ENCODE results near the gene PSPN. TPM values are rescaled to one million over a fixed set of nuclear protein-coding genes. Genes with fewer than 3 reads are reported as not detected.

The PSPN gene
- total RNA-seq, 1 experiment from 2014 or later, result 1.9 TPM

DNA sequence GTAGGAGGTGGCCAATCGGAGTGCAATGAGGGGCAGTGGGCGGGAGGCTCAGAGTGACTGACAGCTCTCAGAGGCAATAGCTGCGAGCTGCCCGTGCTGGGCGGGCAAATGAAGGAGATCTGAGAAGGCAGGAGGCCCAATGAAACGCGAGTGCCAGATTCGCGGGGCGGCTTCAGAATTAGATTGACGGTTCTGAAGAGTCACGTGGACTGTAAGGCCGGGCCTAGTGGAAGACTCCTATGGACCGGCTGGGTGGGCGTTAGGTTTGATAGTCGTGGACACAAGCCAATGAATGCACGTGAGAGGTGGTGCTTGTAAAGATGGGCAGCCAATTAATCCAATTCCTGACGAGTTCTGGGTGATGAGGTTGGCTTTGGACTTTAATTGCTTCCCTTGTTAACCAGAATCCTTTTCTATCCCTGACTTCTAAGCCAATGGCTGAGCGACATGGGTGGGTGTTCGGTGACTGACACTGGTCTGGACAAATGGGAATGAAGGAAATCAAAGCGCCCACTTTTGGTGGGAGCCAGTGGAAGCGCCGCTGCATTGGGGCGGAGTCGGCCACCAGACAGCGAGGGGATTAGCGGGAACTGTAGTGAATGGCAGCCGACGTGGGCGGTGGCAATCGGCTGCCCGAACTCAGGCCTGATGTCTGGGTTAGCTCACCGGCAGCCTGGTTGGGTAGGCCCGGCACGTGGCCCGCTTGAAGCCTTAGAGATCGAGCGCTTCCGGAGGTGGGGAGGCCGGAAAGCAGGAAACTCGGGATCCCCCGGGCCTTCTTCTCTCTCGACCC lies 49.4 kb upstream of the PSPN start (continued):
- TF ChIP-seq FOXP4 (CRISPR knock-in tag; IDR thresholded peaks at IDR 0.05) (peak; percentile 98), GRHL2 (CRISPR knock-in tag; IDR thresholded peaks at IDR 0.05; ENCODE audit: insufficient replicate concordance, severe bottlenecking) (no peak), ZBTB21 (CRISPR knock-in tag; IDR thresholded peaks at IDR 0.05; ENCODE audit: borderline replicate concordance) (no peak; the same call in 1 of the 2 replicates), EMX1 (CRISPR knock-in tag; IDR thresholded peaks at IDR 0.05) (no peak), E2F1 (CRISPR knock-in tag; IDR thresholded peaks at IDR 0.05) (peak; percentile 96), MXD4 (CRISPR knock-in tag; IDR thresholded peaks at IDR 0.05; ENCODE audit: borderline replicate concordance) (no peak), SMAD4 (CRISPR knock-in tag; IDR thresholded peaks at IDR 0.05) (peak; percentile 90), ZNF425 (CRISPR knock-in tag; conservative IDR thresholded peaks at IDR 0.05) (no peak), ZMAT4 (CRISPR knock-in tag; IDR thresholded peaks at IDR 0.05) (no peak), SP1 (CRISPR knock-in tag; conservative IDR thresholded peaks at IDR 0.05) (peak; percentile 84; the same call in 1 of the 2 replicates), KAT7 (CRISPR knock-in tag; IDR thresholded peaks at IDR 0.05; ENCODE audit: borderline replicate concordance) (no peak), CREB1 (CRISPR knock-in tag; IDR thresholded peaks at IDR 0.05) (peak; percentile 92), NR2C2 (CRISPR knock-in tag; IDR thresholded peaks at IDR 0.05) (peak; percentile 89), E2F5 (CRISPR knock-in tag; IDR thresholded peaks at IDR 0.05) (peak; percentile 87), ZNF281 (CRISPR knock-in tag; IDR thresholded peaks at IDR 0.05) (peak; percentile 93)
- TF ChIP-seq, protein P1, sequence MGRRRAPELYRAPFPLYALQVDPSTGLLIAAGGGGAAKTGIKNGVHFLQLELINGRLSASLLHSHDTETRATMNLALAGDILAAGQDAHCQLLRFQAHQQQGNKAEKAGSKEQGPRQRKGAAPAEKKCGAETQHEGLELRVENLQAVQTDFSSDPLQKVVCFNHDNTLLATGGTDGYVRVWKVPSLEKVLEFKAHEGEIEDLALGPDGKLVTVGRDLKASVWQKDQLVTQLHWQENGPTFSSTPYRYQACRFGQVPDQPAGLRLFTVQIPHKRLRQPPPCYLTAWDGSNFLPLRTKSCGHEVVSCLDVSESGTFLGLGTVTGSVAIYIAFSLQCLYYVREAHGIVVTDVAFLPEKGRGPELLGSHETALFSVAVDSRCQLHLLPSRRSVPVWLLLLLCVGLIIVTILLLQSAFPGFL (CRISPR knock-in tag; IDR thresholded peaks at IDR 0.05; ENCODE audit: borderline replicate concordance), result 0 out of 2 replicates have a peak, but pooled peaks have one; percentile 56
- TF ChIP-seq, protein P2, sequence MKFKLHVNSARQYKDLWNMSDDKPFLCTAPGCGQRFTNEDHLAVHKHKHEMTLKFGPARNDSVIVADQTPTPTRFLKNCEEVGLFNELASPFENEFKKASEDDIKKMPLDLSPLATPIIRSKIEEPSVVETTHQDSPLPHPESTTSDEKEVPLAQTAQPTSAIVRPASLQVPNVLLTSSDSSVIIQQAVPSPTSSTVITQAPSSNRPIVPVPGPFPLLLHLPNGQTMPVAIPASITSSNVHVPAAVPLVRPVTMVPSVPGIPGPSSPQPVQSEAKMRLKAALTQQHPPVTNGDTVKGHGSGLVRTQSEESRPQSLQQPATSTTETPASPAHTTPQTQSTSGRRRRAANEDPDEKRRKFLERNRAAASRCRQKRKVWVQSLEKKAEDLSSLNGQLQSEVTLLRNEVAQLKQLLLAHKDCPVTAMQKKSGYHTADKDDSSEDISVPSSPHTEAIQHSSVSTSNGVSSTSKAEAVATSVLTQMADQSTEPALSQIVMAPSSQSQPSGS (CRISPR knock-in tag; IDR thresholded peaks at IDR 0.05; ENCODE audit: borderline replicate concordance, low read depth), result peak; percentile 94
- TF ChIP-seq, protein P3, sequence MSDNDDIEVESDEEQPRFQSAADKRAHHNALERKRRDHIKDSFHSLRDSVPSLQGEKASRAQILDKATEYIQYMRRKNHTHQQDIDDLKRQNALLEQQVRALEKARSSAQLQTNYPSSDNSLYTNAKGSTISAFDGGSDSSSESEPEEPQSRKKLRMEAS (CRISPR knock-in tag; IDR thresholded peaks at IDR 0.05), result peak; percentile 99
- TF ChIP-seq, protein P4, sequence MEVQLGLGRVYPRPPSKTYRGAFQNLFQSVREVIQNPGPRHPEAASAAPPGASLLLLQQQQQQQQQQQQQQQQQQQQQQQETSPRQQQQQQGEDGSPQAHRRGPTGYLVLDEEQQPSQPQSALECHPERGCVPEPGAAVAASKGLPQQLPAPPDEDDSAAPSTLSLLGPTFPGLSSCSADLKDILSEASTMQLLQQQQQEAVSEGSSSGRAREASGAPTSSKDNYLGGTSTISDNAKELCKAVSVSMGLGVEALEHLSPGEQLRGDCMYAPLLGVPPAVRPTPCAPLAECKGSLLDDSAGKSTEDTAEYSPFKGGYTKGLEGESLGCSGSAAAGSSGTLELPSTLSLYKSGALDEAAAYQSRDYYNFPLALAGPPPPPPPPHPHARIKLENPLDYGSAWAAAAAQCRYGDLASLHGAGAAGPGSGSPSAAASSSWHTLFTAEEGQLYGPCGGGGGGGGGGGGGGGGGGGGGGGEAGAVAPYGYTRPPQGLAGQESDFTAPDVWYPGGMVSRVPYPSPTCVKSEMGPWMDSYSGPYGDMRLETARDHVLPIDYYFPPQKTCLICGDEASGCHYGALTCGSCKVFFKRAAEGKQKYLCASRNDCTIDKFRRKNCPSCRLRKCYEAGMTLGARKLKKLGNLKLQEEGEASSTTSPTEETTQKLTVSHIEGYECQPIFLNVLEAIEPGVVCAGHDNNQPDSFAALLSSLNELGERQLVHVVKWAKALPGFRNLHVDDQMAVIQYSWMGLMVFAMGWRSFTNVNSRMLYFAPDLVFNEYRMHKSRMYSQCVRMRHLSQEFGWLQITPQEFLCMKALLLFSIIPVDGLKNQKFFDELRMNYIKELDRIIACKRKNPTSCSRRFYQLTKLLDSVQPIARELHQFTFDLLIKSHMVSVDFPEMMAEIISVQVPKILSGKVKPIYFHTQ (CRISPR knock-in tag; IDR thresholded peaks at IDR 0.05), result no peak
- TF ChIP-seq, protein P5, sequence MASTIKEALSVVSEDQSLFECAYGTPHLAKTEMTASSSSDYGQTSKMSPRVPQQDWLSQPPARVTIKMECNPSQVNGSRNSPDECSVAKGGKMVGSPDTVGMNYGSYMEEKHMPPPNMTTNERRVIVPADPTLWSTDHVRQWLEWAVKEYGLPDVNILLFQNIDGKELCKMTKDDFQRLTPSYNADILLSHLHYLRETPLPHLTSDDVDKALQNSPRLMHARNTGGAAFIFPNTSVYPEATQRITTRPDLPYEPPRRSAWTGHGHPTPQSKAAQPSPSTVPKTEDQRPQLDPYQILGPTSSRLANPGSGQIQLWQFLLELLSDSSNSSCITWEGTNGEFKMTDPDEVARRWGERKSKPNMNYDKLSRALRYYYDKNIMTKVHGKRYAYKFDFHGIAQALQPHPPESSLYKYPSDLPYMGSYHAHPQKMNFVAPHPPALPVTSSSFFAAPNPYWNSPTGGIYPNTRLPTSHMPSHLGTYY (CRISPR knock-in tag; IDR thresholded peaks at IDR 0.05), result no peak
